Measurements from ENCODE around the gene XPNPEP1.

Gene XPNPEP1

GRCh38 chr10:109889867-109890266 is 33.4 kb downstream of the XPNPEP1 start:
- Histone ChIP-seq H3K4me3 (ENCODE audit: low read length) (no peak overlapping the region), H3K9me3 (ENCODE audit: control insufficient read depth, insufficient read depth, low read length) (no peaks in the 10 kb centered on the region), H3K4me2 (ENCODE audit: low read length) (no peak overlapping the region), H3K79me2 (ENCODE audit: control insufficient read depth, low read length) (no peaks in the 10 kb centered on the region), H3K4me1 (ENCODE audit: control insufficient read depth, low read length) (peaks cover under 1% of the 10 kb centered on the region; the same call in 1 of the 2 replicates), H3K9me2 (replicated peaks; ENCODE audit: control insufficient read depth, low read length) (no peaks in the 10 kb centered on the region), H3K36me3 (ENCODE audit: control insufficient read depth, low read length) (peaks cover 52% of the 10 kb centered on the region), H3K27me3 (ENCODE audit: control insufficient read depth, low read length) (no peaks in the 10 kb centered on the region), H4K20me1 (ENCODE audit: control insufficient read depth, insufficient read depth, low read depth, low read length) (no peaks in the 10 kb centered on the region), H3F3A (ENCODE audit: control insufficient read depth, insufficient read depth) (no peaks in the 10 kb centered on the region), H3K27ac (ENCODE audit: low read depth, low read length) (no peak overlapping the region)
- TF ChIP-seq CTCF (IDR thresholded peaks at IDR 0.05; ENCODE audit: low read depth, low read length, poor library complexity, severe bottlenecking) (no peak), EZH2phosphoT487 (IDR thresholded peaks at IDR 0.05; ENCODE audit: borderline replicate concordance, low read length) (no peak)

- H4K20me1 ChIP-seq (ENCODE audit: control insufficient read depth, insufficient read depth, low read depth, low read length) = peaks cover 4% of the 10 kb centered on the region; the same call in 1 of the 2 replicates
- no peak overlapping the region for H3K27ac ChIP-seq (ENCODE audit: low read depth, low read length)
- H3K79me2 ChIP-seq (ENCODE audit: control insufficient read depth, low read length) = no peaks in the 10 kb centered on the region
- H3K27me3 ChIP-seq (ENCODE audit: control insufficient read depth, low read length) = no peaks in the 10 kb centered on the region
- no peak overlapping the region for H3K4me3 ChIP-seq (ENCODE audit: low read length)
- no peak for TF ChIP-seq EZH2phosphoT487 (IDR thresholded peaks at IDR 0.05; ENCODE audit: borderline replicate concordance, low read length)
- no peak for TF ChIP-seq CTCF (IDR thresholded peaks at IDR 0.05; ENCODE audit: low read depth, low read length, poor library complexity, severe bottlenecking)
- H3K4me1 ChIP-seq (ENCODE audit: control insufficient read depth, low read length) = peaks cover 14% of the 10 kb centered on the region
- no peaks in the 10 kb centered on the region for H3K9me2 ChIP-seq (replicated peaks; ENCODE audit: control insufficient read depth, low read length)
- H3K9me3 ChIP-seq (ENCODE audit: control insufficient read depth, insufficient read depth, low read length) = no peaks in the 10 kb centered on the region
- peaks cover 63% of the 10 kb centered on the region for H3K36me3 ChIP-seq (ENCODE audit: control insufficient read depth, low read length)
- no peaks in the 10 kb centered on the region for H3F3A ChIP-seq (ENCODE audit: control insufficient read depth, insufficient read depth)
- H3K4me2 ChIP-seq (ENCODE audit: low read length) = no peak overlapping the region
Observed at GRCh38 chr10:109887776-109888175, 35.5 kb downstream of the XPNPEP1 start.

- H3K4me2 ChIP-seq (ENCODE audit: low read length) = no peak overlapping the region
- no peaks in the 10 kb centered on the region for H3K9me2 ChIP-seq (replicated peaks; ENCODE audit: control insufficient read depth, low read length)
- TF ChIP-seq EZH2phosphoT487 (IDR thresholded peaks at IDR 0.05; ENCODE audit: borderline replicate concordance, low read length) (no peak), CTCF (IDR thresholded peaks at IDR 0.05; ENCODE audit: low read depth, low read length, poor library complexity, severe bottlenecking) (no peak)
Observed at GRCh38 chr10:109887243-109887642, 36.1 kb downstream of the XPNPEP1 start.

More at GRCh38 chr10:109887243-109887642, 36.1 kb downstream of the XPNPEP1 start:
- H3K27me3 ChIP-seq (ENCODE audit: control insufficient read depth, low read length) = no peaks in the 10 kb centered on the region
- H3F3A ChIP-seq (ENCODE audit: control insufficient read depth, insufficient read depth) = no peaks in the 10 kb centered on the region
- peaks cover 14% of the 10 kb centered on the region for H3K4me1 ChIP-seq (ENCODE audit: control insufficient read depth, low read length)
- H3K36me3 ChIP-seq (ENCODE audit: control insufficient read depth, low read length) = peaks cover 66% of the 10 kb centered on the region
- H4K20me1 ChIP-seq (ENCODE audit: control insufficient read depth, insufficient read depth, low read depth, low read length) = peaks cover 4% of the 10 kb centered on the region; the same call in 1 of the 2 replicates
- H3K79me2 ChIP-seq (ENCODE audit: control insufficient read depth, low read length) = no peaks in the 10 kb centered on the region
- no peaks in the 10 kb centered on the region for H3K9me3 ChIP-seq (ENCODE audit: control insufficient read depth, insufficient read depth, low read length)
- H3K27ac ChIP-seq (ENCODE audit: low read depth, low read length) = no peak overlapping the region
- H3K4me3 ChIP-seq (ENCODE audit: low read length) = no peak overlapping the region

All from DOHH2 (cell line).